Ectodermal cell (in vitro differentiated cells): ENCODE measurements around the gene CYP4F12.
"Not testable (repeated sequence)": the region's sequence is repeated elsewhere in the genome, so short reads cannot be mapped to it uniquely, and the experiment has no call there.

Source experiments
- H3K27ac ChIP-seq: 2 replicates; pipeline ENCODE4 v1.7.0; 2013; ENCODE audit warnings: mild to moderate bottlenecking, low read depth, low read length; ENCODE audit not compliant: insufficient read depth, poor library complexity, severe bottlenecking
- H3K27me3 ChIP-seq: 2 replicates; pipeline ENCODE4 v1.7.0; 2013; ENCODE audit warnings: mild to moderate bottlenecking, low read length; ENCODE audit not compliant: insufficient read depth, control insufficient read depth, poor library complexity, severe bottlenecking
- H3K36me3 ChIP-seq: one replicate; pipeline ENCODE4 v1.7.0; 2013; ENCODE audit warnings: low read length; ENCODE audit not compliant: control insufficient read depth, insufficient read depth
- H3K4me1 ChIP-seq: one replicate; pipeline ENCODE4 v1.7.0; 2013; ENCODE audit warnings: low read length; ENCODE audit not compliant: control insufficient read depth, insufficient read depth
- H3K4me3 ChIP-seq: 2 replicates; pipeline ENCODE4 v1.7.0; 2013; ENCODE audit warnings: low read depth, low read length, control low read depth; ENCODE audit not compliant: insufficient read depth
- H3K9me3 ChIP-seq: 2 replicates; pipeline ENCODE4 v1.7.0; 2013; ENCODE audit warnings: mild to moderate bottlenecking, low read length, moderate library complexity; ENCODE audit not compliant: control insufficient read depth
- WGBS, 2 experiments: methylation state at CpG; one replicate each; pipeline ENCODE4 v1.1.7; 2013; ENCODE audit warnings: missing lambda C conversion rate in 2 of 2; 5-methylcytosine and 5-hydroxymethylcytosine counted together

Gene CYP4F12

DNA sequence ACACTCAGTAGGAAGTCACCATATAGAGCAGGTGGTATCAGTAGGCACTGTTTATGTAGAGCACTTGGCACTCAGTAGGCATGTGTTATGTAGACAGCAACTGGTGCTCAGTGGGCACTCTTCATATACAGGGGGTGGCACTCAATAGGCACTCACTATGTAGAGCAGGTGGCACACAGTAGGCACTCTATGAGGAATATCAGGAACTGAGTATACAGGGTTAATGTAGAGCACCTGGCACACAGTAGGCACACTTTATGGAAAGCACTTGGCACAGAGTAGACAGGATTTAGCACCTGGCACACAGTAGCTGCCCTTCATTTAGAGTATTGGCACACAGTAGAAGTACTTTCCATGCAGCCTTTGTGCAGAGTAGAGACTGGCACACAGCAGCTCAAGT is 33.3 kb upstream of the CYP4F12 start:
- Histone ChIP-seq H3K27ac (no peak overlapping the region), H3K9me3 (peaks cover 14% of the 10 kb centered on the region), H3K36me3 (no peaks in the 10 kb centered on the region), H3K4me3 (no peak overlapping the region), H3K27me3 (no peaks in the 10 kb centered on the region), H3K4me1 (no peaks in the 10 kb centered on the region)

GRCh38 chr19:15640294-15640903 is 32.5 kb upstream of the CYP4F12 start, which contains the start of gene CYP4F3:
Gene CYP4F3, plus strand, starts transcription at chr19:15640897. Its CDS starts 519 bp downstream, at chr19:15641416.
- Histone ChIP-seq H3K36me3 (no peaks in the 10 kb centered on the region), H3K4me1 (no peaks in the 10 kb centered on the region), H3K27me3 (no peaks in the 10 kb centered on the region), H3K27ac (no peak within 1 kb of the TSS), H3K4me3 (no peak within 1 kb of the TSS), H3K9me3 (peaks cover 14% of the 10 kb centered on the region)
- 66 to 67% methylated on average over 6 of the region's 6 CpGs for WGBS, 2 experiments

DNA sequence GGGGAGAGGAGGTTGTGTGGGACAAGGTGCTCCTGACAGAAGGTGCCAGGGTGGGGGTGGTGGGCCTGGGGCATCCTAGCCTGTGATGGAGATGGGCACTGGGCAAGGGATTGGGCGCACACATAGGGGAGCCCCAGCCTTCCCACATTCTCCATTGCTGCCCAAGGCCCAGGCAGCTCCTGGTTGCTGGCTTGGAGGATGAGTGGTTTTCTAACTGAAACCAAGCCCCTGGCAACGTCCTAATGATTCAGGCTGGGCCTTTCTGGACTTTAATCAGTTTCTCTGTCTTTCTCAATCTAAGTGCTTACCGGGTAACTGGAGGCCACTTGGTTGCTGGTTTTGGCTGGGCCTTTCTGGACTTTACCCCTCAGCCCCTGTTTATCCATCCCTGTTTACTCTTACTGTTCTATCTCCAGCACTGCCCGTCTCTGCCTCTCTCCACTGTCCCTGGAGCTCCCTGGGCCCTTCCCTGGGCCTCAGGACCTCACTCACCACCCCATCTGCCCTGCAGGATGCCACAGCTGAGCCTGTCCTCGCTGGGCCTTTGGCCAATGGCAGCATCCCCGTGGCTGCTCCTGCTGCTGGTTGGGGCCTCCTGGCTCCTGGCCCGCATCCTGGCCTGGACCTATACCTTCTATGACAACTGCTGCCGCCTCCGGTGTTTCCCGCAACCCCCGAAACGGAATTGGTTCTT is 31.8 kb upstream of the CYP4F12 start:
- Histone ChIP-seq H3K27ac (no peak overlapping the region), H3K36me3 (no peaks in the 10 kb centered on the region), H3K9me3 (peaks cover 14% of the 10 kb centered on the region), H3K4me3 (no peak overlapping the region), H3K4me1 (no peaks in the 10 kb centered on the region), H3K27me3 (no peaks in the 10 kb centered on the region)
- WGBS, 2 experiments = 62 to 64% methylated on average over 12 of the region's 12 CpGs

GRCh38 chr19:15641901-15642491 is 30.9 kb upstream of the CYP4F12 start:
- H3K4me1 ChIP-seq = no peaks in the 10 kb centered on the region
- no peaks in the 10 kb centered on the region for H3K27me3 ChIP-seq
- 79 to 83% methylated on average over 5 of the region's 5 CpGs for WGBS, 2 experiments

DNA sequence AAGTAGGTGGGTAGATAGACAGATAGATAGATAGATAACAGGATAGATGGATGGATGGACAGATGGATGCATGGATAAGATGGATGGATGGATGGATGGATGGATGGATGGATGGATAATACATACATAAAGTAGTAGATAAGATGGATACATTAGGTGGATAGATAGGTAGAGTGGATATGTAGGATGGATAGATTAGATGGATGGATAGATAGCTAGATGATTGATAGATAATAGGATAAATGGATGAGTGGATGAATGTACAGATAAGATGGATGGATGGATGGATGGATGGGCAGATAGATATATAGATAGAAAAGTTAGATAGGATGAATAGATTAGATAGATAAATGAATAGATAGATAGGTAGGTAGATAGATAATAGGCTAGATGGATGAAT is 30.1 kb upstream of the CYP4F12 start:
- H3K27me3 ChIP-seq = no peaks in the 10 kb centered on the region

More at GRCh38 chr19:15641901-15642491, 30.9 kb upstream of the CYP4F12 start:
- H3K36me3 ChIP-seq = no peaks in the 10 kb centered on the region
- H3K27ac ChIP-seq = no peak overlapping the region
- peaks cover 14% of the 10 kb centered on the region for H3K9me3 ChIP-seq
- no peak overlapping the region for H3K4me3 ChIP-seq

GRCh38 chr19:15643387-15643786 is 29.5 kb upstream of the CYP4F12 start:
- Histone ChIP-seq H3K27me3 (no peaks in the 10 kb centered on the region), H3K4me3 (no peak overlapping the region), H3K27ac (no peak overlapping the region), H3K9me3 (peaks cover 11% of the 10 kb centered on the region), H3K36me3 (no peaks in the 10 kb centered on the region), H3K4me1 (no peaks in the 10 kb centered on the region)
- WGBS, 2 experiments = 71% methylated on average over 3 of the region's 3 CpGs

More for the DNA sequence above, 30.1 kb upstream of the CYP4F12 start:
- Histone ChIP-seq H3K36me3 (no peaks in the 10 kb centered on the region), H3K4me1 (no peaks in the 10 kb centered on the region), H3K4me3 (no peak overlapping the region), H3K9me3 (peaks cover 11% of the 10 kb centered on the region), H3K27ac (no peak overlapping the region)

- Histone ChIP-seq H3K27ac (no peak overlapping the region), H3K36me3 (no peaks in the 10 kb centered on the region), H3K9me3 (peaks cover 11% of the 10 kb centered on the region)
Measured at GRCh38 chr19:15644066-15644741, 28.7 kb upstream of the CYP4F12 start.

GRCh38 chr19:15644816-15645215 is 28.1 kb upstream of the CYP4F12 start:
- 46 to 48% methylated on average over 3 of the region's 3 CpGs for WGBS, 2 experiments
- no peaks in the 10 kb centered on the region for H3K36me3 ChIP-seq
- H3K27ac ChIP-seq = no peak overlapping the region
- no peaks in the 10 kb centered on the region for H3K4me1 ChIP-seq
- H3K9me3 ChIP-seq = peaks cover 11% of the 10 kb centered on the region
- no peaks in the 10 kb centered on the region for H3K27me3 ChIP-seq
- no peak overlapping the region for H3K4me3 ChIP-seq

More at GRCh38 chr19:15644066-15644741, 28.7 kb upstream of the CYP4F12 start:
- H3K4me1 ChIP-seq = no peaks in the 10 kb centered on the region
- no peak overlapping the region for H3K4me3 ChIP-seq
- no peaks in the 10 kb centered on the region for H3K27me3 ChIP-seq
- 69 to 76% methylated on average over 3 of the region's 3 CpGs for WGBS, 2 experiments

DNA sequence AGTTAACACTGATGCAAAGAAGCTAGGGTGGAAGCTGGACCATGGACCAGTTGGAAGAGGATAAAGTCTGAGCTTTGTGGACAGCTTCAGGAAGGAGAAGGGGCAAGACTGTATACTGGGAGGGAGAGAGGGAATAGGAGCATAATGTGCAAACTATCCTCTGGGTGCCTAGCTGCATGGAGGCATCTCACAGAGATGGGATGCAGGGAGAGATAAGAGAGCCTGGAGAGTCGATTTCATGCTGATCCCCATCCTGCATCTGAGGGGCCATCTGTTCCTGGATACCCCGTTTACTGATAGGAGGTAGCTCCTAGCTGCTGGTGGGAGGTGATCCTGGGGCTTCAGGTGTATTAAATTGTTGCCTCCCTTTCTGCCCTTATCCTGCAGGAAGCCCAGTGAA is 23.4 kb upstream of the CYP4F12 start:
- Histone ChIP-seq H3K4me1 (no peaks in the 10 kb centered on the region), H3K9me3 (peaks cover 14% of the 10 kb centered on the region), H3K4me3 (no peak overlapping the region), H3K27me3 (no peaks in the 10 kb centered on the region), H3K27ac (no peak overlapping the region), H3K36me3 (no peaks in the 10 kb centered on the region)
- WGBS, 2 experiments = 48 to 49% methylated on average over 2 of the region's 2 CpGs

- H3K4me3 ChIP-seq, H3K27ac ChIP-seq, H3K4me1 ChIP-seq, H3K36me3 ChIP-seq, H3K27me3 ChIP-seq: not testable (repeated sequence)
- H3K9me3 ChIP-seq = peaks cover 14% of the 10 kb centered on the region
Measured at GRCh38 chr19:15650123-15650522, 22.8 kb upstream of the CYP4F12 start.
